Stimulated activated CD4-positive, alpha-beta T cell treated with anti-CD3 and anti-CD28 coated beads, Interleukin-1b, Interleukin-23, amount 100 ng/mL, for 1 hour (primary cell): ENCODE data around the gene SOX8.
"Not testable (repeated sequence)": the region's sequence is repeated elsewhere in the genome, so short reads cannot be mapped to it uniquely, and the experiment has no call there.

Experiments
- DNase-seq, 2 donors: peaks; one replicate each; pipeline ENCODE4 v3.0.0-alpha.2; 2020; ENCODE audit warnings: low read depth in 2 of 2

The SOX8 gene

GRCh38 chr16:1025183-1025809 lies 43.7 kb downstream of the SOX8 start:
- DNase-seq = not testable (repeated sequence)

GRCh38 chr16:1026057-1026783 lies 44.6 kb downstream of the SOX8 start:
- no peak for DNase-seq

- no peak for DNase-seq
Observed at GRCh38 chr16:1026784-1027500, 45.4 kb downstream of the SOX8 start.

DNA sequence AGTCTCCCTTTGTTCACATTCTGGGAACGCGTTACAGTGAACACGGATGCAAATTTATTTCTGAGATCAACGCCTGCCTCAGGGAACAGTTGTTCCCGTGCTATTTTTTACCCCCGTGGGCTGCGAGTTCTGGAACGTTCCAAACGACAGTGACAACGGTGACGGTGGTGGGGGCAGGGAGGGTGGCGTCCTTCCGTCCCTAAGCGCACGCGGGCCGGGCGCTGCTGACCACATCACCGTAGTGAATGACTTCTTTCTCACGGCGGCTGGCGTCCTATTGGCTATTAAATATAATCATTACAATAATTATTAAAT lies 45.9 kb downstream of the SOX8 start:
- no peak for DNase-seq

DNA sequence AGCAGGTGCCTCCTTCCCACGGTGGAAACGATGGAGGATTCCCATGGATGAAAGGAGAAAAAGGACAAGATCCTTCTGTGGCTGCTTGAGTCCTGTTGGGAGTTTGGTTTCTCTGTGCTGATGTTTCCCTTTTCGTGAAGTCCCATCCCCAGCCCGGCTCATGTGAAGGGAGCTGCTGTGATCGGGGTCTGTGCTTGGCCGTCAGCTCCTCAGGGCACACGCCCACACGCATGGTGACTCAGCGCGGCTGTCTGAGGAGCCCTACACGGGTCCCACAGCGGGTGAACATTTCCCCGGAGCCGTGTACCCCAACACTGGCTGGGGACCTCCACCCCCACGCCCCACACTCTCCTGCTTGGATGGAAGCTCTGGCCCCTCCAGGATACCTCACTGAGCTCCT lies 46.5 kb downstream of the SOX8 start:
- no peak for DNase-seq

- DNase-seq = no peak
Observed at GRCh38 chr16:1028524-1029258, 47.1 kb downstream of the SOX8 start.

- no peak for DNase-seq
Observed at GRCh38 chr16:1029259-1029545, 47.6 kb downstream of the SOX8 start.

- DNase-seq = no peak
Observed at GRCh38 chr16:1030473-1030901, 48.9 kb downstream of the SOX8 start.

- DNase-seq = no peak
Observed at GRCh38 chr16:1031666-1032065, 50.1 kb downstream of the SOX8 start.

DNA sequence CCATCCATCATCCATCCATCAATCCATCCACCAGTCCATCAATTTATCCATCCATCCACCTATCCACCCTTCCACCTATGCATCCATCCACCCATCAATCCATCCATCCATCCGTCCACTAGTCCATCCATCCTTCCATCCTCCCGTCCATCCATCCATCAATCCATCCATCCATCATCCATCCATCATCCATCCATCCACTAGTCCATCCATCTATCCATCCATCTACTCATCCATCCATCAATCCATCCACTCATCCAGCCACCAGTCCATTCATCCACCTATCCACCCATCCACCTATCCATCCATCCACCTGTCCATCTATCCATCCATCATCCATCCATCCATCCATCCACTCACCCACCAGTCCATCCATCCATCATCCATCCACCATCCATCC lies 51.0 kb downstream of the SOX8 start:
- DNase-seq = no peak

GRCh38 chr16:1033128-1033679 lies 51.6 kb downstream of the SOX8 start:
- no peak for DNase-seq

GRCh38 chr16:1034230-1035065 lies 52.9 kb downstream of the SOX8 start:
- DNase-seq = no peak

GRCh38 chr16:1035066-1035415 lies 53.5 kb downstream of the SOX8 start:
- DNase-seq = no peak

- no peak for DNase-seq
Observed at GRCh38 chr16:1036166-1036565, 54.6 kb downstream of the SOX8 start.
